ENCODE results near the gene STXBP6.

STXBP6 gene

DNA sequence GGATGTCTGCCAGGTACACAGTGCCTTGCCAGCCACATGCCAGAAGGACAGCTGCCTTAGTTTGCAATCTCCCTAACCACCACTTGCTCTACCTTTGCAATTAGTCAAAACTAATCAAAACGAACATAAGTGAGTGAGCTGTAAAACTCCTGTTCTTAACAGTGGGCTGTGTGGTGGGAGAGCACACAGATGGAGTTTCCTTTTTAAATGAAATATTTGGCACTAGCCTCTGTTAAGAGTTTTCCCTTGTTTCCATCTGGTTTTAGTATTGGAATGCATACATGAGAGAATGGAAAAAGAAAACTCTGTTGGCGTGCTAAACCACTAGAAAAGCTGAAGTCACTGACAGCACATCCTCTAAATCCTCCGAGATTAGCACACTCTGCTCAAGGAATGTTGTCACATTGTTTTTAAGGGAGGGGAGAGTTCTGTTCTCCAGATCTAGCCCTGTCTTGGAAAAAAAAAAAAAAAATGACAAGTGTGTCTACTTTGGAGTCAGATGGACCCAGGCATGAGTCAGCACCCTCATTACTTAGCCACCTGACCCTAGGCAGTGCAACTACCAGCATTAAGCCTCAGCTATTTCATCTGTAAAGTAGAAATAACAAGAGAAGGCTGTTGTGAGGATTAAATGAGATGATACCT lies 83.9 kb downstream of the STXBP6 start:
- TF ChIP-seq FOXP2 (optimal IDR thresholded peaks at IDR 0.05; ENCODE audit: borderline replicate concordance, extremely low read depth, extremely low read length, insufficient read depth): no peak
- TF ChIP-seq SIN3A (IDR thresholded peaks at IDR 0.05; ENCODE audit: borderline replicate concordance, insufficient read depth, low read length): no peak
- TF ChIP-seq TAF1 (IDR thresholded peaks at IDR 0.05; ENCODE audit: borderline replicate concordance, insufficient read depth, low read length): no peak
- TF ChIP-seq, protein P1, sequence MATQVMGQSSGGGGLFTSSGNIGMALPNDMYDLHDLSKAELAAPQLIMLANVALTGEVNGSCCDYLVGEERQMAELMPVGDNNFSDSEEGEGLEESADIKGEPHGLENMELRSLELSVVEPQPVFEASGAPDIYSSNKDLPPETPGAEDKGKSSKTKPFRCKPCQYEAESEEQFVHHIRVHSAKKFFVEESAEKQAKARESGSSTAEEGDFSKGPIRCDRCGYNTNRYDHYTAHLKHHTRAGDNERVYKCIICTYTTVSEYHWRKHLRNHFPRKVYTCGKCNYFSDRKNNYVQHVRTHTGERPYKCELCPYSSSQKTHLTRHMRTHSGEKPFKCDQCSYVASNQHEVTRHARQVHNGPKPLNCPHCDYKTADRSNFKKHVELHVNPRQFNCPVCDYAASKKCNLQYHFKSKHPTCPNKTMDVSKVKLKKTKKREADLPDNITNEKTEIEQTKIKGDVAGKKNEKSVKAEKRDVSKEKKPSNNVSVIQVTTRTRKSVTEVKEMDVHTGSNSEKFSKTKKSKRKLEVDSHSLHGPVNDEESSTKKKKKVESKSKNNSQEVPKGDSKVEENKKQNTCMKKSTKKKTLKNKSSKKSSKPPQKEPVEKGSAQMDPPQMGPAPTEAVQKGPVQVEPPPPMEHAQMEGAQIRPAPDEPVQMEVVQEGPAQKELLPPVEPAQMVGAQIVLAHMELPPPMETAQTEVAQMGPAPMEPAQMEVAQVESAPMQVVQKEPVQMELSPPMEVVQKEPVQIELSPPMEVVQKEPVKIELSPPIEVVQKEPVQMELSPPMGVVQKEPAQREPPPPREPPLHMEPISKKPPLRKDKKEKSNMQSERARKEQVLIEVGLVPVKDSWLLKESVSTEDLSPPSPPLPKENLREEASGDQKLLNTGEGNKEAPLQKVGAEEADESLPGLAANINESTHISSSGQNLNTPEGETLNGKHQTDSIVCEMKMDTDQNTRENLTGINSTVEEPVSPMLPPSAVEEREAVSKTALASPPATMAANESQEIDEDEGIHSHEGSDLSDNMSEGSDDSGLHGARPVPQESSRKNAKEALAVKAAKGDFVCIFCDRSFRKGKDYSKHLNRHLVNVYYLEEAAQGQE (IDR thresholded peaks at IDR 0.05; ENCODE audit: insufficient read depth in 1 of 2, low read depth in 2 of 2, low read length in 2 of 2): no peak
- TF ChIP-seq POLR2AphosphoS5 (IDR thresholded peaks at IDR 0.05; ENCODE audit: low read depth, low read length): no peak

DNA sequence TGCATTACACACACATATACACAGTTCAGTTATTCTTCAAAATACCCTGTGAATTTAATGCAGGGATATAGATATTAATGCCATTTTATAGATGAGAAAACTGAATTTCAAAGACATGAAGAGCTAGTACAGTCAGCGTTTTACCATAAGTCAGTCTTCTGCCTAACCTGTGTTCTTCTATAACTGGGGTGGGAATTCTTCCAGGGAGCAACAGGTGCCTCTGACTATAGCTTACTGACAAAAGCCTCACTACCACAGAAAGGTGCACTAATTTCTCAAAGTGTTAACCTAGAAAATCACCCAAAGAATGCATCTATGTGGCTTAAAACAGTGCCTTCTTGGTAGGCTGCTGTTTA lies 84.4 kb downstream of the STXBP6 start:
- TF ChIP-seq FOXP2 (optimal IDR thresholded peaks at IDR 0.05; ENCODE audit: borderline replicate concordance, extremely low read depth, extremely low read length, insufficient read depth): no peak

DNA sequence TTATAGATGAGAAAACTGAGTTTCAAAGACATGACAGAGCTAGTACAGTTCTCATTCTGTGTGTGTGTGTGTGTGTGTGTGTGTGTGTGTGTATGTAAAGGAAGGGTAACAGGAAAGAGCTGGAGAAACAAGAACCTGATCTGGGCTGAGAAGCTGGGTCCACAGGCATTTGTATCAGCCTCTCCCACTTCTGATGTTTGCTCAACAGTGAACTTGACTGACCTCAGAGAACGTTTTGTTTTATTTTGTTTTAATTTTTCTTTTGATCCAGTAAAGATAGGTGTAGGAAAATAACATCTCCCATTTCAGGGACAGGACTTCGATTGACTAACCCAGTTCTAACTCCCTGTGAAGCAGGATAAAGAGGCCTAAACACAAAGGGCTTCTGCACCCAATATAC lies 85.4 kb downstream of the STXBP6 start:
- TF ChIP-seq SIN3A (IDR thresholded peaks at IDR 0.05; ENCODE audit: borderline replicate concordance, insufficient read depth, low read length) (no peak), POLR2AphosphoS5 (IDR thresholded peaks at IDR 0.05; ENCODE audit: low read depth, low read length) (no peak), TAF1 (IDR thresholded peaks at IDR 0.05; ENCODE audit: borderline replicate concordance, insufficient read depth, low read length) (no peak), FOXP2 (optimal IDR thresholded peaks at IDR 0.05; ENCODE audit: borderline replicate concordance, extremely low read depth, extremely low read length, insufficient read depth) (no peak)

DNA sequence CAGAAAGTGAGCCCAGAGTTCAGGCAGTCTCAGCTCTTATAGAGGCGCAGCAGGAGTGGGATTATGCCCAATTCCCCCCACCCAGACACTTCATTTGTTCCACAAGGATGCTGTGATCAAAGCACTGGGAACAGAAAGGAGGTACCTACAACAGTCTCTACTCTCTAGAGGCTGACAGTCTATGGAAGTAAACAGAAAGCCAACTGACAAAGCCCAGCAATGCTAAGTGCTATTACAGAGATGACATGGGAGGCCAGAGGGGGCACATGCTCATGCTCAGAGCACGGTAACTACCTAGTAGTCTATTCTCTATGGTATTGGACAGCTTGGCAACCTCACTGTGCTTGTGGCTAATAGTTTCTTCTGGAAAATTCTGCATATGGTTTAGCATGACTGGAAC lies 85.9 kb downstream of the STXBP6 start:
- TF ChIP-seq, protein P1 (IDR thresholded peaks at IDR 0.05; ENCODE audit: insufficient read depth in 1 of 2, low read depth in 2 of 2, low read length in 2 of 2): no peak

DNA sequence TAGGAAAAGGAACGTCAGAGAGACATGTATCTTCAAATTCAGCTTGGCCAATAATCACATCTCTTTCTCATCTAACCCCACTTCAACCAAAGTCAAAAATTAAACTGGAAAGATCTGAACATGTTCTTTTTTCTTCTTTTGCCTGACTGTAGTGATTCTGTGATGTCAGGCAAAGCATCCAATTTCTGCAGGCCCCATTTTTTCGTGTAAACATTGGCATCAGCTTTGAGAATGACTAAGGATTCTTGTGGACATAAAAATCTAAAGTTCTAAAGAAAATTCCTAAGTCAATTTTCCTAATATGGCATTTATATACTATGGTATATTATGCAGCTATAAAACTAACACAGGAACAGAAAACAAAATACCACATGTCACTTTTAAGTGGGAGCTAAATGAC lies 89.1 kb downstream of the STXBP6 start:
- TF ChIP-seq FOXP2 (optimal IDR thresholded peaks at IDR 0.05; ENCODE audit: borderline replicate concordance, extremely low read depth, extremely low read length, insufficient read depth): no peak
- no peak for TF ChIP-seq TAF1 (IDR thresholded peaks at IDR 0.05; ENCODE audit: borderline replicate concordance, insufficient read depth, low read length)
- TF ChIP-seq, protein P1 (IDR thresholded peaks at IDR 0.05; ENCODE audit: insufficient read depth in 1 of 2, low read depth in 2 of 2, low read length in 2 of 2): no peak
- TF ChIP-seq SIN3A (IDR thresholded peaks at IDR 0.05; ENCODE audit: borderline replicate concordance, insufficient read depth, low read length): no peak
- TF ChIP-seq POLR2AphosphoS5 (IDR thresholded peaks at IDR 0.05; ENCODE audit: low read depth, low read length): no peak

DNA sequence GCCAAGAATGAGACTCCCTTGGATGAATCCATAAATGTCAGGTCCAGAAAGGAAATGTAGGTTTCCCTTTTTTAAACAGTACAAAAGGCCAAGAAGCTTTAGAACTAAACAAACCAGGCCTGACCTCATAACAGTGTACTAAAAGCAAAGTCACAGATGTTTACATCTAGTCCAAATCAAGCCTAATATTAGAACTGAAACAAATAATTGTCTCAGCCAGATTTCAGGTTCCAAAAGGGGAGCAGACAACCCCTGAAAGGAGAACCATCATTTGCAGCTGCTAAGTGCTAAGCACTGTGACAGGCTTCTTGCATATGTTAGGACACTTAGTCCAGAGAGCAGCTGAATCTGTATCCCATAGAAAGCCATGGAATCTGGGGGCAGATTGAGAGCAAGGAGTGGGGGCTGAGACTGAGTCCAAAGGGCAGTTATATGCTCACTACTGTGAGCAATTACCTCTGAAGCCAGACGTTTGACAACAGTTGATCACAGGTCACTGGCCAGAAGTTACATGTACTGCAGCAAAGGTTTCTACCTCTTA lies 90.1 kb downstream of the STXBP6 start:
- TF ChIP-seq TAF1 (IDR thresholded peaks at IDR 0.05; ENCODE audit: borderline replicate concordance, insufficient read depth, low read length): no peak
- TF ChIP-seq, protein P1 (IDR thresholded peaks at IDR 0.05; ENCODE audit: insufficient read depth in 1 of 2, low read depth in 2 of 2, low read length in 2 of 2): no peak
- TF ChIP-seq FOXP2 (optimal IDR thresholded peaks at IDR 0.05; ENCODE audit: borderline replicate concordance, extremely low read depth, extremely low read length, insufficient read depth): no peak
- no peak for TF ChIP-seq SIN3A (IDR thresholded peaks at IDR 0.05; ENCODE audit: borderline replicate concordance, insufficient read depth, low read length)
- no peak for TF ChIP-seq POLR2AphosphoS5 (IDR thresholded peaks at IDR 0.05; ENCODE audit: low read depth, low read length)
